ENCODE measurements around the gene ABCF2. TPM values are rescaled to one million over a fixed set of nuclear protein-coding genes. Genes with fewer than 3 reads are reported as not detected.
A peak's percentile ranks its signal among the peaks of the same experiment; 100 is the strongest.

Gene ABCF2
- total RNA-seq, 2 experiments from 2014 or later, result 31.7 to 34.3 TPM

DNA sequence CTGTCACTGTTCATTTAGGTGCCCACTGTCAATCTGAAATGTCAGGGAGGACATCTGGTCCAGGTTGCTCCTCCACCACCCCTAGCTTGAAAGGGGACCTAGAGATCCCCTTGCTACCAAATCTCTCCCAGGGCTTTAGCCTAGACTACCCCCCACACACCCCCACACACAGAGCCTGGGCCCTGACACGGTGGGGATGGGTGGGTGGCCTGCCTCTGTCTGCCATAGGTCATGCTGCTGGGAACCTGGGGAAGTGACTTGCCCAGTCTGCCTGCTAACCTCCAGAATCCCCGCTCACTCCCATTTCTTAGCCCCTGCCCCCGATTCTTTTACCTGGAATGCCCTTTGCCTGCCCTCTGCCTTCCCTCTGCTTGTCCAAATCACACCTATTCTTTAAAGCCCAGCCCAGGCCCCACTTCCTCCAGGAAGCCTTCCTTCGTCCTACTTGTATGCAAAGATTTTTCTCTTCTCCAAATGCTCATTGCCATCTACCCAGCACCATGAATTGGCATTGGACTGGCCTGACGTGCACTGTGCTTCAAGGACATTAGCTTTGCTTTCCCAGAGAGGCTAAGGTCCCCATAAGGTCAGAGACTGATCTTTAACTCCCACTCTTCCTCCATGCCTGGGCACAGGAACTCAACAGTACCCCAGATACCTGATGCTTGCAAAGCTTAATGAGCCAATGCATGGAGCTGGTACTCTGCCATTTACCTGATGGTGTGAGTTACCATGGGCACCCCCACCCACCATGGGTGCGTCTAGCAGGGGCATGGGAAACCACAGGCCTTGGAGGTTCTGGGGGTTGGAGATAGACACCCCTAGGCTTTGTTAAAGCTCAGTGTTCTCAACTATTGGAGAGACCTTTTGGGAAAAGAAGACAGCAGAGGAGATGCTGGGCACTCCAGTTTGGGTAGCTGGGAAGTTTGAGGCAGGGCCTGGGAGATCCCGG is 23.5 kb upstream of the ABCF2 start:
- POLR2A ChIA-PET, result no interaction called here
- CTCF ChIA-PET, result interaction anchor here (1.3 to 1.5 kb wide), 2 partner anchors 37 to 68 kb away, joined by 3 to 4 read pairs; no protein-coding TSS in a partner anchor
- Mint-ChIP-seq H3K9me3 (no peaks in the 10 kb centered on the region), H3K27ac (no peak overlapping the region), H3K36me3 (ENCODE audit: low read depth) (no peaks in the 10 kb centered on the region), H3K4me1 (peaks cover 23% of the 10 kb centered on the region), H3K4me3 (no peak overlapping the region), H3K27me3 (peaks cover 74% of the 10 kb centered on the region)
- DNase-seq, result no peak

DNA sequence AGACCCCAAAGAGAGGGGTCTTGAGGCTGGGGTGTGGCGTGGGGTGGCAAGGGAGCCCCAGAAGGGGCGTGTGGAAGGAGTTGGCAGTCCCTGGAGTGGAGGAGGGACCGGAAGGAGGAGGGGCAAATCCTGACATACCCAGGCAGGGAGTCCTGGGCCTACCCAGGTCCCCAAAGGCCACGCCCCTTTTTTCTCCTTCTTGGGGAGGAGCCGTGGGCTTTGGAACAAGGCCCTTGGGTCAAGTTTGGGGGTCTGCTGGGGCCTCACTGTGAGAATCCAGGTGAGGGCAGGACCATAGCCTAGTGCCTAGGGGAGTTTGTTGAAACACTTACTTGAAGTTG is 22.7 kb upstream of the ABCF2 start:
- Mint-ChIP-seq H3K27me3 (peaks cover 76% of the 10 kb centered on the region), H3K4me3 (no peak overlapping the region), H3K36me3 (ENCODE audit: low read depth) (no peaks in the 10 kb centered on the region), H3K4me1 (peaks cover 27% of the 10 kb centered on the region), H3K9me3 (no peaks in the 10 kb centered on the region), H3K27ac (no peak overlapping the region)
- no peak for DNase-seq
- ChIA-PET CTCF (no interaction called here), POLR2A (no interaction called here)

DNA sequence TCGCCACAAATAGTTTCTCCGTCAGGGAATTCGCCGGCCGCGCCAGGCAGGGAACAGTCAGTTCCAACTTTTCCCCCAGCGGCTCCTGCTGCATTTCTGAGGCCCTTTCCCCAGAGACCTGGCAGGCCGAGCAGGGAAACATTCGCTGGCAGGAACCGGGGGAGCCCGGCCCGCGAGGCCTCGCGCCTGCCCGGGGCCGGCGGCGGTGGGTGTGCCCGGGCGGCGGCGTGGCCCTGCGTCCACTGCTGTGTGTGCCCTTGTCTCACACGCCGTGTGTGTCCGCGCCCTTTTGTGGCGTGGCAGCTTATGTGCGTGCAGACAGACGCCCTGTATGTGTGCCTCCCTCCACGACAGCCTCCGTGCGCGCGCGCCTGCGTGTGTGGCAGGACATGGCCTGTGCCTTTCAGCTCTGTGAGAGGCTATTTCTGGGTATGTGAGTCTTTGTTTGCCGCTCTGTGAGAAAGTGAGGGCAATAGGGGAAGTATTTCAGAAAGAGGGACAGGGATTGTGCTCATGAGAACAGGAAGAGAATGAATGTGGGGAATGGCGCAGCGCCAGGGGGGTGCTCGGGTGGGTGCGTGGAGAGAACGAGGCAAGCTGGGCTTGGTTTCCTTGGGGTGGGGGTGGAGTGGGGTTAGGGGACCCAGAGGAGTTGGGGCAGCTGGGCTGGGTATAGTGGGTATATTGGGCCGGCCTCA is 22.2 kb upstream of the ABCF2 start:
- CTCF ChIA-PET, result no interaction called here
- Mint-ChIP-seq H3K4me1 (peaks cover 32% of the 10 kb centered on the region), H3K27me3 (peaks cover 73% of the 10 kb centered on the region), H3K36me3 (ENCODE audit: low read depth) (no peaks in the 10 kb centered on the region), H3K4me3 (peak overlapping the region; percentile 24), H3K27ac (no peak overlapping the region), H3K9me3 (no peaks in the 10 kb centered on the region)
- DNase-seq, result peak; percentile 26
- POLR2A ChIA-PET, result no interaction called here

- H3K4me1 Mint-ChIP-seq, result peaks cover 39% of the 10 kb centered on the region
- CTCF ChIA-PET, result interaction anchor here (1.6 kb wide), 1 partner anchor 26 kb away, joined by 3 read pairs; no protein-coding TSS in a partner anchor
- H3K27ac Mint-ChIP-seq, result no peak within 1 kb of the TSS
- peaks cover 68% of the 10 kb centered on the region for H3K27me3 Mint-ChIP-seq
- H3K36me3 Mint-ChIP-seq (ENCODE audit: low read depth), result no peaks in the 10 kb centered on the region
- POLR2A ChIA-PET, result no interaction called here
- H3K4me3 Mint-ChIP-seq, result peak within 1 kb of the TSS; percentile 24
- no peaks in the 10 kb centered on the region for H3K9me3 Mint-ChIP-seq
- DNase-seq, result no peak
Observed at GRCh38 chr7:151248346-151249033, 21.5 kb upstream of the ABCF2 start, which contains the start of gene SMARCD3. TSS of gene SMARCD3 (minus strand) at chr7:151248694. CDS start at chr7:151248562, 132 bp downstream.

DNA sequence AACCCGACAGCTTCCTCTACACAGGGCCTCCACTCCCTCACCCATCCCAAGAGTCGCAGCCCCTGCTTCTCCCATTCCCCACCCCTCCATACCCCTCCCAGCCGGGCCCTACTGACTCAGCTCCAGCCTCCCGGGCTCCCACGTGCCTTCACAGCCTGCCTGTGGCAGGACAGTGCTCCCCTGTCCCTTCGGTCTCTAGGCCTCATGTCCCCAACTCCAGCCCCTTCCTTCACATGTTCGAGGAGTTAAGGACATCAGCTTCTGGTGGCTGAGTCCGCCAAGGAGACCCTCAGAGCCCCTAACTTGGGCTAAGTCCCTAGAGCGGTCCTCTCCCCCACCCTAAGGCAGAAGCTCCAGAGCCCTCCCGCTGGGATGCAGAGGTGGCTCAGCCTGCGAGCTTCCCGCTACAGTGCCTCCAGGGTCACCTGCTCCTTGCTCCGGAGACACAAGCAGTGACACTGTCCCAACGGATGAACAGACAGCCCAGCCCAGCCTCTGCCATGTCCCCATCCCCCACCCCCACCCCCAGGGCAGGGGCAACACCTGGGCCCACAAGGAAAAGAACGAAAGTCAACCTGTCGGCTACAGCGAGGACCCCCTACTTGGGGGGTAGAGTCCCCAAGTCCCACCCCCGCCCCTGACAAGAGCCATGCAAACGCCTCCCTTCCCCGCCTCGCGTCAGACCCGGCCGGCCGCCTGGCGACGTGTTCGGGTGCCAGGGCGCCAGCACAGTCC is 20.8 kb upstream of the ABCF2 start:
- Mint-ChIP-seq H3K27me3 (peaks cover 62% of the 10 kb centered on the region), H3K36me3 (ENCODE audit: low read depth) (no peaks in the 10 kb centered on the region), H3K4me1 (peaks cover 46% of the 10 kb centered on the region), H3K4me3 (no peak overlapping the region), H3K27ac (no peak overlapping the region), H3K9me3 (no peaks in the 10 kb centered on the region)
- ChIA-PET POLR2A (no interaction called here), CTCF (interaction anchor here (0.7 to 1.6 kb wide), 6 partner anchors 9 to 132 kb away, joined by 3 to 4 read pairs (median 3); partner anchors contain the start of gene ABCF2)
- no peak for DNase-seq

- H3K27me3 Mint-ChIP-seq, result peaks cover 55% of the 10 kb centered on the region
- ChIA-PET POLR2A (no interaction called here), CTCF (interaction anchor here (0.7 to 1.6 kb wide), 6 partner anchors 9 to 131 kb away, joined by 3 to 4 read pairs (median 3); partner anchors contain the start of gene ABCF2)
- no peaks in the 10 kb centered on the region for H3K9me3 Mint-ChIP-seq
- no peaks in the 10 kb centered on the region for H3K36me3 Mint-ChIP-seq (ENCODE audit: low read depth)
- H3K4me3 Mint-ChIP-seq, result no peak overlapping the region
- H3K4me1 Mint-ChIP-seq, result peaks cover 45% of the 10 kb centered on the region
- no peak overlapping the region for H3K27ac Mint-ChIP-seq
- DNase-seq, result no peak
Observed at GRCh38 chr7:151246851-151247580, 20.0 kb upstream of the ABCF2 start.

DNA sequence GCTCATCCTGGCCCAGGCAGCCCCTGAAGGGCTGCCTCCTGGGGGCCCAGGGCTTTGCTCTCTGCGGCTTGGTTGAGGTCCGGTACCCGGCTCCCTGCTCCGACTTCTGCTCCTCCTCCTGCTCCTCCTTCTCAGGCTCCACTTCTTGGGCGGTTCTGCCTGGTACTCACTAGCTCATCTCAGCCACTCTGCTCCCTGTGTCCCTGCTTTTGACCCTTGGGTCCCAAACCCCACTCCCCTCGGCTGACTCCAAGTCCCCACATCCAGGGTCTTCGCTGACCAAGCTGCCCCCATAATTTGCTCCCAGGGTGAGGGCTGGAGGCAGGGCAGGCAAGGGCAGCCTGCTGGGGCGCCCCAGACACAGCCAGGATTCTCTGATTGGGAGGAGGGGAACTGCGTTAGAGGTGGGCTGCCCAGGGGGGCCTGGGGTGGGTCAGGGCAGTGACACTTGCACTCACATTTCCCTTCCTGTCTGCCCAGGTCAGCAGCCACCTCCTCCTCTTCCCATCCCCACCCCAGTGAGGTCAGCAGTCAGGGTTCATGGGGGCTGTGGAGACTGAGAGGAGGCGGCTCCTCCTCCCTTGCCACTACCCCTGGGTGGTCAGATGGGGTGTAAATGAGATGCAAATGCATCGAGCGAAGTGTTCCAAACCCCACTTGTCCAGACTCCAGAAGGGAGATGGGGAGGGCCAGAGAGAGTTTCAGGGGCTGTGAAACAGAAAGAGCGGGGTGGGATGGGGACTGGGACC is 19.3 kb upstream of the ABCF2 start:
- ChIA-PET CTCF (interaction anchor here (1.0 to 4.7 kb wide), 4 partner anchors 11 to 27 kb away, joined by 3 to 40 read pairs (median 15); partner anchors contain the start of gene ABCF2), POLR2A (no interaction called here)
- no peak for DNase-seq
- Mint-ChIP-seq H3K9me3 (no peaks in the 10 kb centered on the region), H3K27me3 (peaks cover 53% of the 10 kb centered on the region), H3K4me1 (peaks cover 45% of the 10 kb centered on the region), H3K27ac (no peak overlapping the region), H3K4me3 (no peak overlapping the region), H3K36me3 (ENCODE audit: low read depth) (no peaks in the 10 kb centered on the region)

- DNase-seq, result peak; percentile 63
- Mint-ChIP-seq H3K9me3 (no peaks in the 10 kb centered on the region), H3K4me3 (no peak overlapping the region), H3K27ac (no peak overlapping the region), H3K36me3 (ENCODE audit: low read depth) (no peaks in the 10 kb centered on the region), H3K4me1 (peaks cover 43% of the 10 kb centered on the region), H3K27me3 (peaks cover 46% of the 10 kb centered on the region)
- CTCF ChIA-PET, result interaction anchor here (1.0 to 4.7 kb wide), 5 partner anchors 11 to 28 kb away, joined by 3 to 40 read pairs (median 26); partner anchors contain the start of genes ABCF2 and CHPF2
- POLR2A ChIA-PET, result no interaction called here
Observed at GRCh38 chr7:151245360-151246101, 18.5 kb upstream of the ABCF2 start.

GRCh38 chr7:151244841-151245346 is 17.9 kb upstream of the ABCF2 start:
- POLR2A ChIA-PET, result no interaction called here
- Mint-ChIP-seq H3K9me3 (no peaks in the 10 kb centered on the region), H3K36me3 (ENCODE audit: low read depth) (peaks cover 2% of the 10 kb centered on the region), H3K4me3 (peak overlapping the region; percentile 7), H3K27me3 (peaks cover 40% of the 10 kb centered on the region), H3K4me1 (peaks cover 44% of the 10 kb centered on the region), H3K27ac (no peak overlapping the region)
- CTCF ChIA-PET, result interaction anchor here (1.0 to 4.7 kb wide), 14 partner anchors 8 to 77 kb away, joined by 3 to 40 read pairs (median 5); partner anchors contain the start of genes ABCF2, CHPF2 and GBX1
- no peak for DNase-seq

DNA sequence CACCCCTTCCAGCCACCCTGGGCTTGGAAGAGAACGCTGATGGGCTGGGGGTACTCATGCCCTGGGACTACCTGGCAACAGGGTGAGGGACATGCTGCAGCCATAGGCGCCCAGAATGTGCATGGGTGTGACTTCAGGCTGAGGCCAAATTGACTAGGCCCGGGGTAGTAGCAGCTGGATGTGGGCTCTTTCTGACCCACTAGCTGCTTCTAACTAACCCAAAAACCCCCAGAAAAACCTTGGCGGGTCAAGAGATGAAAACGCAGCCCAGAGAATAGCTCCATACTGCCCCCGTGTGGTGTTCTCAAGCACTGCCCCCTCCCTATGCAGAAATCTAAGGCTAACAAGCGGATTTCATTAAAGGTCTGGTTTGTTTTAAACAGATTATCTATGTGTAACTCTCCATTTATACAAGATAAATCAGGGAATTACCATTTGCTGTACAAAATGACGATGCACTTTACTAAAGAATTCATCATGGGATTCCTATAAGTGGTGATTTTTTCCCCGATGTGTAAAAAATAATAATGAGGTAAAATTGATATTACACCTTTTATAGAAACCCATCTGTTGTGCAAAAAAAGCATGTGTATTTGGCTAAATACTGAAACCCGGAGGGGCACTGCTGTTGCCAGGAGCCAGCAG is 17.3 kb upstream of the ABCF2 start:
- POLR2A ChIA-PET, result no interaction called here
- Mint-ChIP-seq H3K27me3 (peaks cover 34% of the 10 kb centered on the region), H3K4me1 (peaks cover 41% of the 10 kb centered on the region), H3K4me3 (peak overlapping the region; percentile 67), H3K27ac (peak overlapping the region; percentile 98), H3K9me3 (no peaks in the 10 kb centered on the region), H3K36me3 (ENCODE audit: low read depth) (peaks cover 2% of the 10 kb centered on the region)
- peak; percentile 69 for DNase-seq
- CTCF ChIA-PET, result interaction anchor here (0.6 to 4.7 kb wide), 26 partner anchors 8 to 161 kb away, joined by 3 to 40 read pairs (median 4); partner anchors contain the start of genes ABCF2, CHPF2, GBX1 and NUB1
